HG03378 (cell line): ENCODE measurements around the gene C13orf46.
"Not testable (repeated sequence)": the region's sequence is repeated elsewhere in the genome, so short reads cannot be mapped to it uniquely, and the experiment has no call there.

Source experiments
- ATAC-seq: cut with Tn5 transposase; IDR thresholded peaks from one replicate; pipeline ENCODE4 v1.9.1; 2021; ENCODE audit warnings: mild to moderate bottlenecking, moderate library complexity; ENCODE audit not compliant: unreplicated experiment

The C13orf46 gene

DNA sequence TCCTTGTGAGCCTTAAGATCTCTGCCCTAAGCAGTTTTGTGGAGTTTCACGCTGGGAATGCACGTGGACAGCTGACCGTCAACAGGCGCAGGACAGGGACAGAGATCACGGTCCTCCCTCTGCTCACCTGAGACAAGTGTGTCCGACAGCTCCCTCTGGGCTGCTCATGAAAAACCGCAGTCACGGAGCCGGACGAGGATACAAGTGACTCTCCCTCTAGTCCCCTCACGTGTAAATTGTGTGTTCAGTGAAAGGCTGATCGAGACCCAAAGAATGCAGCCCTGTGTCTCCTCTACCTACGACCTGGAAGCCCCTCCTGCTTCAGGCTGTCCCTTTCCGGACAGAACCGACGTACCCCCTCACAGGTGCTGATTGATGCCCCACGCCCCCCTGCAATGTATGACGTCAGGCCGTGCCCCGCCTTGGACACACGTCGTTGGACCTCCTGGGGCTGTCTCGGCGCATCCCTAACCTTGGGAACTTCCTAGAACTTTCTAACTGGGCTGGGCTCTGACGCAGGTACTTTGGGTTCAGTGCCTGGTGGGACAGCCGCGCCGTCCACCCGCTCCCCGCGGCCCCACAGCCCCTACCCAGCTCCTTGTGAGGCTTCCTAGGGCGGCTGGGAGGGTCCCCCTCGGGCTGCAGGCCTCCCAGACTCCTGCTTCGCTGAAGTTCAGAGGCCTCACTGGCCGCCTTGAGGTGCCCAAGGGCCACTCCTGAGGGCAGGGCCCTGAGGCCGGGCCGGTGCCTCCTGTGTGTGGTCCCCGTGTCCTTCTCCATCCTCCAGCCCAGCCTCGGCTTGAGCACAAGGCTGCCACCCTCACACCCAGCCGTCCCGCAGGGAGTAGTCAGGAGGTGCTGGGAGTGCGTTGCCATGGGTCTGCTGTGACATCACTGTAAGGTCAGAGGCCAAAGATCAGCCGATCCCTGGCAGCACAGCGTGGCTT lies at the start of gene C13orf46:
Gene C13orf46, minus strand, starts transcription at position 859 of the 947 bp plus-strand sequence. Its CDS starts 79 bp downstream, at position 780.
- no peak for ATAC-seq

DNA sequence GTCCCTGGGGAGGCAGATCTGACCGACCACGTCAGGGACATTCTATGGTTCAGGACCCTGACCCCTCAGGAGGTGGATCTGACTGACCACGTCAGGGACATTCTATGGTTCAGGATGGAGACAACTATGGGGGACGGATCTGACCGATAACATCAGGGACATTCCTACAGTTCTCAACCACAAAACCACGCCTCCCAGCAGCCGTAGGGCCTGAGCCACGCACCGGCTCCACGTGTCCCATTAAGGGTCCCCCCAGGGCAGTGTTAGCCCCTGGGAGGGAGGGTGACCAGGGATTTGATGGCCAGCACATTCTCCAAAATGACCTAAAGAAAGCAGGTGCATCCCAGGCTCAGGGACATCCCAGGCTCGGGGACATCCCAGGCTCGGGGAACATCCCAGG lies 49.0 kb upstream of the C13orf46 start:
- ATAC-seq, result no peak

DNA sequence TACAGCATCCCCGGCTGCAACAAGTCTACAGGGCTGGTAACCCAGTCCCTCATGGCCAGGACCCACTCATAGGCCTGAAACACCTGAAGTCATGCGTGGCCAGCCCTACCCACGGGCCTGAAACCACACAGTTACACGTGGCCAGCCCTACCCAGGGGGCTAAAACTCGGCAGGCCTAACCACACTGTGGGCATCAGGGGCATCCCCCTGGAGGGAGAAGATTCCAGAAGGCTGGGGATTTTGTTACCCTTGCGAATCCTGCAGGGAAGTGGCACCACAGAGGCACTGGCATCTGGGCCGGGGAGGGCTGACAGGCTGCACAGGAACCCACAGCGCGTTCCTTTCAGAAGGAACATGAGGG lies 48.4 kb upstream of the C13orf46 start:
- ATAC-seq, result no peak

DNA sequence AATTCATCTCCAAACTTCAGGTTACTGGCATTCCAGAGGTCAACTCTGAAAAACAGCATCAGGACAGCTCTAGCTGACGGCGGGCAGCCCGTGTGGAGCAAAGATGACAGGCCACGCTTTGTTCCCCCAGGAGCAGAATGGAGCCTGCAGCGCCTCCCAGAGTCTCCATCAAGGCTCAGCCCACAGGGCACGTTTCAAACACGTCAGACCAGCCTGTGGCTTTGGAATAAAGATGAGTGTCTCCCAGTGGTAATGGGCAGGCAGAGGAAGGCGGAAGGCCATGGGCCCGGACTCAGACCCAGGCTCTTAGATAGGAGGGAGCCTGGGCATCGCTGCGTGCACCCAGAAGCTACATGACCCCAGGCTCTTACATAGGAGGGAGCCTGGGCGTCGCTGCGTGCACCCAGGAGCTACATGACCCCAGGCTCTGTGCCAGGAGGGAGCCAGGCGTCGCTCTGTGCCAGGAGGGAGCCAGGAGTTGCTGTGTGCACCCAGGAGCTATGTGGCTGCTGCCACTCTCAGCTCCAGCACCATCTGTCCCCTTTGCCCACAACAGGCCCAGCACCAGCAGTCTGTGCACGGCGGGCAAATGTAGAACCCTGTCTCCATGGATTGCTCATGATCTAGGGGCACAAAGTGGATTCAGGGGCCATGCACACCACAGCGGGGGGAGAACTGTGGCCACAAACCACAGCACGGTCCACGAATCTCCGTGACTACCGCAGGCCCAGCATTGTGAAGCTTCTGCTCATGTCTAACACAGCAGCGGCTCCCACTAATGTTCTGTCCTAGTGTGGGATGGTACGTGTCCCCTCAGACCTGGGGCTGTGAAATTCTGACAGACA lies 47.8 kb upstream of the C13orf46 start:
- no peak for ATAC-seq

DNA sequence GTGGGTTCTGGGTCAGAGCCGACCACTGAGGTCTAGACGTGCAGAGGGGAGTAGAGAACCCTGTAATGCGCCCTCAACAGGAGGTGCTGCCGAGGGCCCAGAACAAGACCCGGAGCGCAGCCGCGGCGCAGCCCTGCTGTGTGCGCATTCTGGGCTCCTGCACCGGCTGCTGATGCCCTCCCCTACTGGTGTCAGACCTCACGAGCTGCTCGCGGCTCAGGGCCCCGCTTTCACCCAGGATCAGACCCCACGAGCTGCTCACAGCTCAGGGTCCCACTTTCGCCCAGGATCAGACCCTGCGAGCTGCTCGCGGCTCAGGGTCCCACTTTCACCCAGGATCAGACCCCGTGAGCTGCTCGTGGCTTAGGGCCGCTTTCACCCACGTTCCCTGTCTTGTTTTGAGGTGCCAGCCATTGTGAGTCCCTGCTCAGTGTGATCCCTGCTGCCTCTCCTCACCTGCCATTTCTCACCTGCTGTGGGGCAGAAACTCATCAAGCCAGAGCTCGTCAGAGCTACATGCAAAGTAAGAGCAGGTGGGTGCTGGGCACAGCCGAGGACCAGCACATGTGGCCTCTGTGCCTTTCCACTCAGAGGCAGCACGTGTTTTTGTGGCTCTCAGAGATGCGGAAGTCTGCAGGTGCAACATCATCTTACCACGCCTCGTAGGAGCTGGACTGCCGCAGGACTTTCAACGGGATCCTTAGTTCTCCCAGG lies 47.0 kb upstream of the C13orf46 start:
- no peak for ATAC-seq

DNA sequence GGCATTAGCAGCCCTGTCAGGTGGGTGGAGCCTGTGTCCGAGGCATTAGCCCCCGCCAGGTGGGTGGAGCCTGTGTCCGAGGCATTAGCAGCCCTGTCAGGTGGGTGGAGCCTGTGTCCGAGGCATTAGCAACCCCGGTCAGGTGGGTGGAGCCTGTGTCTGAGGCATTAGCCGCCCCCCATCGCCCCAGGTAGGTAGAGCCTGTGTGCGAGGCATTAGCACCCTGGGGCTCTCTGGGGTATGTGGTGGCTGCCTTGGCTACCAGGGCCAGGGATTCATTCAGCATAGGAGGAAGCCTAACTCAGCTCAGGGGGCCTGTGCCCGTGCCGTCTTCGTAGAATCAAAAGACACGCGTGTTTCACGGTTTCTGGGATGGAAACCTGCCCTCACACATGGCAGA lies 46.3 kb upstream of the C13orf46 start:
- not testable (repeated sequence) for ATAC-seq

DNA sequence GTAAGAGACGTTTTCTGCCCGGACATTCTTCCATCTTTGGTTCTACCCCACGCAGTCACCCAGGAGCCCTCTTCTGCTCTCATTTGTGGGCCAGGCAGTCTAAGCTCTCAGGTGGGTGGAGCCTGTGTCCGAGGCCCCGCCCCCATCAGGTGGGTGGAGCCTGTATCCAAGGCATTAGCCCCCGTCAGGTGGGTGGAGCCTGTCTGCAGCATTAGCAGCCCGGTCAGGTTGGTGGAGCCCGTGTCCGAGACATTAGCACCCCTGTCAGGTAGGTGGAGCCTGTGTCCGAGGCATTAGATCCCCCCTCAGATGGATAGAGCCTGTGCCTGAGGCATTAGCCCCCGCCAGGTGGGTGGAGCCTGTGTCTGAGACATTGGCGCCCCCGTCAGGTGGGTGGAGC lies 45.5 kb upstream of the C13orf46 start:
- ATAC-seq, result no peak

DNA sequence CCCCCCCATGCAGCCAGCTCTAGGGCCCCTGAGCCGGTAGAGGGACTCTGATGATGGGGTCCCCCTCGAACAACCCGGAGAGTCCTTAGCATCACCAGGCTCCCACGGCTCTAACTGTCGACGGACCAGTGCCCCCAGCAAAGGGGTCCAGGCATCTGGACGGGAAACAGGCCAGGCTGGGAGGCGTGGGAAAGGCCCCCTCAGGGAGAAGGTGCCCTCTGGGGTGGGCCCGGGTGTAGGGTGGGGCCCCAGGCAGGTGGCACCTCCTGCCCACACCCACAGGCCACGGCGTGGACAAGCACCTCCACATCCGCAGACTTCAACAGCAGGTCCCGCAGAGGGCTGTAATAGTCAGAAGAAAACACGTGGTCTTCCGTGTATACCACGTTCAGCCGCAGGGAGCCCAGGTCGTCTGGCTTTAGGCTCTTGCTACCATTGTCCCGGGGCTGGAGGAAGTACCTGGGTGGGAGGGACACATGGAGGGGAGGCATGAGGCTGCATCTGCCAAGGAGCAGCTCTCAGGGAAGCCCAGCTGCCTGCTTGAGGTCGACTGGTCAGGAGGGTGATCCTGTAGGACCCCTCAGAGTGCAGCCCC lies 44.7 kb upstream of the C13orf46 start:
- ATAC-seq, result no peak

DNA sequence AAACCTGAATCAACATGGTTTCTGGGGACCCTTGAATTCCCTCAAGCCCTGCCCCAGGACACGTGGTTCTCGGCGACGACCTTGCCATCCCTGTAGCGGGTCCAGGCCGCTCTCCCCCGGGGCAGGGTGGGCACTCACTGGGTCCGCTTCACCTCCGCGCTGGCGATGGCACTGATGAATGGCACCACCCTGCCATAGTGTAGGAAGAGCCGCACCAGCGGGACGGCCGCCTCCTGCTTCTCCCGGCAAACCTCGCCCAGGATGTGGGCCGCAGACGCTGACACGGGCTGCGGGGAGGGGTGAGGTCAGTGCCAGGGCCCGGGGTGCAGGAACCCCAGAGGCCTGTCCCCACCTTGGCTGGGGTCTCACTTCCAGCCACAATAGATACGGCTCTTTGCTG lies 44.1 kb upstream of the C13orf46 start:
- ATAC-seq, result no peak

DNA sequence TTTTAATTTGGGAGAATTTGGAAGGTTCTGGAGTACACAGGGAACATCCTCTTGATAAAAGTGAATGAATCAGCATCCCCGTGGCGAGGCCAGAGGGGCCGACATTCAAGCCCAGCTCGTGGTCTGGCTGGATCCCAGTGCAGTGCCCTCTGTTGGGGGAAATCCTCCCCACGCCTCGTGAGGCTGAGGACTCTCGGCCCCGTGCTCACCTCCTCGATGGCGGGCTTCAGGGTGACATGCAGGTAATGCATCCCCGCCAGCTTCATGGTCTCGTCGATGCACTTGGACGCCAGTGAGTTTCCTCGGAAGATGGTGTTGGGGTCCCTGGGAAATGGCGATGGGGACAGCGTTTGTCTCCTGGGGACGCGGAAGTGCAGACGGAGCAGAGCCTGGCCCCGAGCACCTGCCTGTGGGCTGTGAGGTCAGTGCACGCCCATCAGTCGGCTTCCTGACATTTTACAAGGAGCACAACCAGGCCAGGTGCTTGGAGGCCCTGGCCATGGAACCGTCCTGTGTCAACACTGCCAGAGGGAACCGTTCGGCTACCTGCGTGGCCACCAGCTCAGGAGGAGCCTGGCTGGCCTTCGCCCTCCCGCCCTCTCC lies 43.3 kb upstream of the C13orf46 start:
- ATAC-seq, result no peak

DNA sequence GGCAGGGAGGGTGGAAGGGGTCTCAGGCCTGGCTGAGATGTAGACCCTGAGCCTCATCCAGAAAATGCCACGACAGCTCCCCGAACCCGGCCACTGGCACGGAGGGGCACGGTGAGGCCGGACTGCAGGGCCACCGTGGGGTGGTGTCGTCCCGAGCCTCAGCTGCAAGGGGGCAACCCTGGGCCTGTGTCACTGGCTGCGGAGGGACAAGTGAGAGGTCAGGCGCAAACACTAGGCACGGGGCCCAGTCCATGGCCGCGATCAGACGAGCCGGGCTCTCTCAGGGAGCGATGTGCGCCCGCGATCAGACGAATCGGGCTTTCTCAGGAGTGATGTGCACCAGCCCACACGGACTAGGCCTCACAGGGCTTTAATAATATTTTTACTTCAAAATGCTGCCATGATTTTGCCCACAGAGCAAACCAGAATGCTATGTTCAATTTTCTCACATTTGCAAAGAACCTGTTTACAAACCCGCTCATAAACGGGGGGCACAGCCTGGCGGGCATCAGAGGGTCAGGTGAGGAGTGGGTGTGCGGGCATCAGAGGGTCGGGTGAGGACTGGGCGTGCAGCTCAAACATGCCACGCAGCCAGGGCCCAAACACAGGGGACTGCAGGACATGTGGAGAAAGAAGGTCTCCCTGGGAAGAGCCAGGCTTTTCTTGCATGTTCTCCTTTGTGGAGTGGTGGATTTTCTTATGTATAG lies 42.6 kb upstream of the C13orf46 start:
- ATAC-seq, result no peak

DNA sequence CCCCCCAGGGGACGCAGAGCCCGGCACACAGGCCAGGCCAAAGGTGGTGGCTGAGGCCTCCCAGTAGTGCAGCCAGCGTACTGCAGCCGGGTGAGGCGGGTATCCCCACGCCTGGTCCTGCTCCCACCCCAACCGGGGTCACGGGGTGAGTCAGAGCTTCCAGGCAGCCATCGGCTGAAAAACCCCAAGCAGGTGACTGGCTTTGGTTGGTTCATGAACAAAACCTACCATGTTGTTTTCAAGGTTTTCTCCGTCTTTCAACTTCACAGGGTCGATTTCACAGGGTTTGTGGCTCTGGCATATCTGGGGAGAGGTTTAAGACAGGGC lies 42.1 kb upstream of the C13orf46 start:
- no peak for ATAC-seq

DNA sequence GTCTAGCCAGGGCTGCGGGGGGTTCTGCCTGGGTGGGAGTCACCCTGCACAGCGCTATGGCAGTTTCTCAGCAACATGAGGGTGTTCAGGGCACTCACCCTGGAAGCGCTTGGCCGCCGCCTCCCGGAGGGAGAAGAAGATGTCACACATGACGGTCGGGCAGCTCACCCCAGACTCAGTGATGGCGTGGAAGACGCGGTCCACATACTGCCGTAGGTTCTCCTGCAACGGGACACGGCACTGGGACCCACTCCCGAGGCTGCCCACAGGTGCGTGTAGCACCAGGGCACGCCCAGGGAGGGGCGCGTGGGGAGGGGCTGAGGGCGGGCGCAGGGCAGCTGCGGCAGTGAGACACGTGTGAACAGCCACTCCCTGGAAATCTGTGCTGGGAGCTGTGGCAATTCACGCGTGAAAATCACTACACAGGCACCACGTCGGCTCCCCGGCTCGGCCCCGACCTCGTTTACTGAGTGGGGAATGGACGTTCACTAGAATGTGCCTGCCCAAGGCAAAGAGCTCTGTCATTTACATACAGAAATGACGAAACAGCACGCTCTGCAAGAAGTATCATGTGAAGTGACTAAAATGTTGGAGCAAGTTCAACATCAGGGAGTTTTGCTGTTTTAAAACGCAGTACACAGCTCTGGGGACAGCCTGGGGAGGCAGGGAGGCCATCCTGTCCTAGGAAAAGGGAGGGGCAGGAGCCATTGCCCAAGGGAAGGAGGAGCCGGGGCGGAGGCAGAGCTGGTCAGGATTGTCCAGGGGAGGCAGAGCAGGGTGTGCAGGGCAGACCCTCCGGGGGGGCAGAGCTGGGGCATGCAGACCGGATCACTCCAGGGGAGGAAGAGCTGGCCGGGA lies 41.5 kb upstream of the C13orf46 start:
- ATAC-seq, result no peak

DNA sequence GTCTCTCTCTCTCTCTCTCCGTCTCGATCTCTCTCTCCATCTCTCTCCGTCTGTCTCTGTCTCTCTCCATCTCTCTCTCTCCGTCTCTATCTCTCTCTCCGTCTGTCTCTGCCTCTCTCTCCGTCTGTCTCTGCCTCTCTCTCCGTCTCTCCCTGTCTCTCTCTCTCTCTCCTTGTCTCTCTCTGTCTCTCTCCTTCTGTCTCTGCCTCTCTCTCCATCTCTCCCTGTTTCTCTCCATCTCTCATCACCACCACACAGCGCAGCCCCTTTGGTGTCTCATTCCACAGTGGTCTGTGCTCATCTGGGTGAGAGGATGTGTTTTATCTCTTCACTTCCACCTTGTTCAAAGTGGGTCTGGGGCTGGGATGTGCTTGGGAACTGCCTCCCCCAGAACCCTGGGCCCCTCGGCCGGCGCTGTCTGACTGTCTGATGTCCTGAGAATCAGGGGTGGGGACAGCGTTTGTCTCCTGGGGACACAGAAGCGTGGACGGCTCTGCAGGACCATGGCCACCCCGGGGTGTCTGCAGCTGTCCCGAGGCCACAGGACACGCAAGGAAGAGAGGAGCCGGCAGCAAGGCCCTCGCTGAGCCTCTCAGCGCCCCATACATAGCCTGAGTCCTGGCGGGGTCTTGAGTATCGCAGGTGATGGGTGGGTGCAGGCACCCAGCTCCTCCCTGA lies 40.2 kb upstream of the C13orf46 start:
- no peak for ATAC-seq

DNA sequence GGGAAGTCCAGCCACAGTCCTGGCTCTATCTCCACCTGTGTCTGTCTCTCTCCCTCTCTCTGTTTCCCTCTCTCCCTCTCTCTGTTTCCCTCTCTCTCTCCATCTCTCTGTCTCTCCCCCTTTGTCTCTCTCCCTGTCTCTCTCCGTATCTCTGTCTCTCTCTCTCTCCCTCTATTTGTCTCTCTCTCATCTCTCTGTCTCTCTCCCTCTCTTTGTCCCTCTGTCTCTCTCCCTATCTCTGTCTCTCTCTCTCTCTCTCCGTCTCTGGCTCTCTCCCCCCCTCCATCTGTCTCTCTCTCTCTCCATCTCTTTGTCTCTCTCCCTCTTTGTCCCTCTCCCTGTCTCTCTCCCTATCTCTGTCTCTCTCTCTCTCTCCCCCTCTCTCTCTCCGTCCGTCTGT lies 39.5 kb upstream of the C13orf46 start:
- no peak for ATAC-seq

DNA sequence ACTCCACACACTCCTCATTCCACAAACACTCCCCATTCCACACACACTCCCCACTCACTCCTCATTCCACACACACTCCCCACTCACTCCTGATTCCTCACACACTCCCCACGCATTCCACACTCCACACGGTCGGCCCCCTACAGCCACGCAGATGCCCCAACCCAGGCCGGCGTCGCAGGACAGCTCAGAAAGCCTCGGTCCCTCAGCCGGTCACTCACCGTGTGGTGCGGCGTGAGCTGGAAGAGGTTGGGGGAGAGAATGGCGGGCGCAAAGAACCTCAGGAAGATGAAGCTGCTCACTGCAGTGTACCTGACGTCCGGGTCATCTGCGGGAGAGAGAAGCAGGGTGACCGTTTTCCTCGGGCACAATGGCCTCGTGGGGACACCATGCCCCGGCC lies 39.0 kb upstream of the C13orf46 start:
- no peak for ATAC-seq

DNA sequence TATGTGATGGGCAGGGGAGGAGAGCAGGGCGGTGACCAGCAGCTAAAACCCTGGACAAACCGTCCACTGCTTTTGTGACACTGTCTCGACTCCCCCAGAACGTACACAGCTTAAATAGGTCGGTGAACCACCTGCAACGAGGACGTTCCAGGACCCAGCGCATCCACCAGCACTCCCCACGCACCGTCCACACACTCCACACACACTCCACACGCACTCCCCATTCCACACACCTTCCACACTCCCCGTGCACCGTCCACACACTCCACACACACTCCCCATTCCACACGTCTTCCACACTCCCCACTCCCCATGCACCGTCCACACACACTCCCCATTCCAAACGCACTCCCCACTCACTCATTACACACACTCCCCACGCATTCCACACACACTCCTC lies 38.3 kb upstream of the C13orf46 start:
- no peak for ATAC-seq

DNA sequence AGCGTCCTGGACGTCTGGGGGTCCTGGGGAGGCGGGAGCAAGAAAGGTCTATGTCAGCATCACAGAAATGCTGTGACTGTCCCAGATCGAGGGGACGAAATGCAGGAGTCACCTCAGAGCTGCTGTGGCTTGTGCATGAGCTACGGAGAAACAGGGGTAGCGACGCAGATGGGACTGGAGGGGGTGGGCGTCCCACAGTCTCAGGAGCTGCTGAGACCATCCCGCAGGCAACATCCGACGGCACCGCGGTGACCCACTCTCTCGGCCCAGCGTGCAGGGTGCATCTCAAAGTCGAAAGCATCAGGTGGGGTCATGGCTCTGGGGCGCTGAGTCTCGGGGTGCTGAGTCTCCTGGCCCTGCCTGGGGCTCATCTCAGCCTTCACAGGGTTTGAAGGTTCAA lies 37.4 kb upstream of the C13orf46 start:
- no peak for ATAC-seq
